CD14-positive monocyte (primary cell): ENCODE results near the gene ZNF83. TPM values are rescaled to one million over a fixed set of nuclear protein-coding genes. Genes with fewer than 3 reads are reported as not detected.
"Not testable (repeated sequence)": the region's sequence is repeated elsewhere in the genome, so short reads cannot be mapped to it uniquely, and the experiment has no call there.

Source experiments
- DNase-seq, 3 donors: peaks; one replicate each; pipeline ENCODE4 v3.0.0-alpha.2; 2011 to 2022
- H2AFZ ChIP-seq: 2 replicates; pipeline ENCODE4 v1.6.0; 2012; ENCODE audit warnings: mild to moderate bottlenecking, low read depth, low read length, inconsistent platforms; ENCODE audit not compliant: insufficient read depth, poor library complexity, severe bottlenecking
- H3K27ac ChIP-seq, 2 donors: 1 replicate in 1 of 2; 2 replicates in 1 of 2; pipeline ENCODE4 v1.5.1; 2012 to 2013; ENCODE audit warnings: low read length in 2 of 2, control low read depth in 1 of 2, inconsistent platforms in 1 of 2, low read depth in 1 of 2, mild to moderate bottlenecking in 1 of 2
- H3K27me3 ChIP-seq, 2 donors: one replicate each; pipeline versions ENCODE4 v1.6.0 to v1.6.1; 2011 to 2013; ENCODE audit warnings: low read length in 2 of 2; ENCODE audit not compliant: control insufficient read depth in 2 of 2, insufficient read depth in 2 of 2
- H3K36me3 ChIP-seq, 2 donors: replicated peaks in 1 of 2; 1 replicate in 1 of 2; 2 replicates in 1 of 2; pipeline versions ENCODE4 v1.5.1 to v1.6.1; 2012 to 2013; ENCODE audit warnings: low read length in 2 of 2, control low read depth in 1 of 2, inconsistent platforms in 1 of 2, mild to moderate bottlenecking in 1 of 2; ENCODE audit not compliant: insufficient read depth in 2 of 2, control insufficient read depth in 1 of 2
- H3K4me1 ChIP-seq, 2 donors: 1 replicate in 1 of 2; 2 replicates in 1 of 2; pipeline versions ENCODE4 v1.5.1 to v1.6.1; 2012 to 2013; ENCODE audit warnings: low read length in 2 of 2, control low read depth in 1 of 2, inconsistent platforms in 1 of 2, mild to moderate bottlenecking in 1 of 2, moderate library complexity in 1 of 2; ENCODE audit not compliant: insufficient read depth in 2 of 2, control insufficient read depth in 1 of 2
- H3K4me2 ChIP-seq: replicated peaks from 2 replicates; pipeline ENCODE3; 2012; ENCODE audit warnings: low read length, moderate library complexity, mild to moderate bottlenecking; ENCODE audit not compliant: poor library complexity, severe bottlenecking; ENCODE audit errors: extremely low read depth
- H3K4me3 ChIP-seq, 3 experiments: fragments of 200-600 bp in 1 of 3; sonication (generic) in 1 of 3; replicated peaks in 1 of 3; 1 replicate in 2 of 3; 2 replicates in 1 of 3; pipeline ENCODE4 v1.5.1; 2011 to 2013; ENCODE audit warnings: low read length in 3 of 3, mild to moderate bottlenecking in 3 of 3, control low read depth in 2 of 3, low read depth in 2 of 3, inconsistent platforms in 1 of 3, moderate library complexity in 1 of 3
- H3K79me2 ChIP-seq: 2 replicates; pipeline ENCODE4 v1.6.0; 2012; ENCODE audit warnings: mild to moderate bottlenecking, control low read depth, inconsistent platforms, low read length, moderate library complexity; ENCODE audit not compliant: insufficient read depth
- H3K9ac ChIP-seq: 2 replicates; pipeline ENCODE4 v1.6.0; 2017; ENCODE audit warnings: low read length, mild to moderate bottlenecking; ENCODE audit not compliant: insufficient read depth, poor library complexity, severe bottlenecking
- H3K9me3 ChIP-seq, 2 donors: replicated peaks in 1 of 2; 1 replicate in 1 of 2; 2 replicates in 1 of 2; pipeline versions ENCODE4 v1.5.1 to v1.6.1; 2012 to 2013; ENCODE audit warnings: low read length in 2 of 2, control low read depth in 1 of 2; ENCODE audit not compliant: control insufficient read depth in 1 of 2, insufficient read depth in 1 of 2
- H4K20me1 ChIP-seq: 2 replicates; pipeline ENCODE4 v1.6.0; 2012; ENCODE audit warnings: mild to moderate bottlenecking, low read length, control low read depth, moderate library complexity; ENCODE audit not compliant: insufficient read depth
- H3K27ac Mint-ChIP-seq, 7 donors: one replicate each; pipeline ENCODE4 v1.8.0; 2020; ENCODE audit warnings: mild to moderate bottlenecking in 7 of 7, mixed read lengths in 7 of 7, moderate library complexity in 6 of 7, inconsistent platforms in 2 of 7
- H3K27me3 Mint-ChIP-seq, 3 donors: one replicate each; pipeline ENCODE4 v1.8.0; 2021 to 2022; ENCODE audit warnings: low read depth in 3 of 3, mild to moderate bottlenecking in 3 of 3, mixed read lengths in 3 of 3, moderate library complexity in 3 of 3, inconsistent platforms in 1 of 3
- H3K36me3 Mint-ChIP-seq, 2 donors: one replicate each; pipeline ENCODE4 v1.8.0; 2020; ENCODE audit warnings: mixed read lengths in 2 of 2, inconsistent platforms in 1 of 2, mild to moderate bottlenecking in 1 of 2
- H3K4me1 Mint-ChIP-seq: one replicate; pipeline ENCODE4 v1.8.0; 2020; ENCODE audit warnings: mild to moderate bottlenecking, mixed read lengths
- H3K4me3 Mint-ChIP-seq, 2 donors: one replicate each; pipeline ENCODE4 v1.8.0; 2020; ENCODE audit warnings: mild to moderate bottlenecking in 2 of 2, mixed read lengths in 2 of 2, moderate library complexity in 1 of 2
- H3K9me3 Mint-ChIP-seq, 7 donors: one replicate each; pipeline ENCODE4 v1.8.0; 2020 to 2022; ENCODE audit warnings: mixed read lengths in 7 of 7, mild to moderate bottlenecking in 6 of 7, moderate library complexity in 6 of 7, inconsistent platforms in 2 of 7
- CTCF ChIP-seq: fragments of 200-600 bp; IDR thresholded peaks from one replicate; pipeline ENCODE4 v1.8.0; 2022; ENCODE audit warnings: antibody characterized with exemption, mild to moderate bottlenecking
- WGBS: methylation state at CpG from one replicate; pipeline ENCODE4 v1.1.5; 2013; ENCODE audit warnings: missing lambda C conversion rate; ENCODE audit not compliant: insufficient coverage; 5-methylcytosine and 5-hydroxymethylcytosine counted together
- intact Hi-C, 2 donors: fragments of 100-400 bp; cut with micrococcal nuclease; formaldehyde crosslinking; loops; one replicate each; pipeline versions ENCODE4 v1.15.0 to v1.15.1; 2023
- polyA plus RNA-seq, 3 donors: library from polyadenylated mRNA; depleted of rRNA in 1 of 3; unstranded in 2 of 3; stranded (reverse) in 1 of 3; fragments of 300-500 nt in 2 of 3; fragments of >200 nt in 1 of 3; fragmentation: Illumina TruSeq in 2 of 3; gene quantifications; 1 replicate in 2 of 3; 2 replicates in 1 of 3; pipeline ENCODE4 v1.2.3, GENCODE V29; 2012 to 2021

Gene ZNF83
- polyA plus RNA-seq, 3 donors, result 2.4 to 47.1 (median 7.2) TPM

- TF ChIP-seq CTCF, result no peak
Observed at GRCh38 chr19:52599241-52599640, 38.9 kb downstream of the ZNF83 start.

DNA sequence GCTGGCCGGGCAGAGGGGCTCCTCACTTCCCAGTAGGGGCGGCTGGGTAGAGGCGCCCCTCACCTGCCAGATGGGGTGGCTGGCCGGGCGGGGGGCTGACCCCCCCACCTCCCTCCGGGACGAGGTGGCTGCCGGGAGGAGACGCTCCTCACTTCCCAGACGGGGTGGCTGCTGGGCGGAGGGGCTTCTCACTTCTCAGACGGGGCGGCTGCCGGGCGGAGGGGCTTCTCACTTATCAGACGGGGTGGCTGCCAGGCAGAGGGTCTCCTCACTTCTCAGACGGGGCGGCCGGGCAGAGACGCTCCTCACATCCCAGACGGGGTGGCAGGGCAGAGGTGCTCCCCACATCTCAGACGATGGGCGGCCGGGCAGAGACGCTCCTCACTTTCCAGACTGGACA is 44.7 kb downstream of the ZNF83 start:
- H3K4me2 ChIP-seq, H3K4me3 Mint-ChIP-seq, H3K4me1 Mint-ChIP-seq, H3K4me1 ChIP-seq, DNase-seq, H3K79me2 ChIP-seq, H2AFZ ChIP-seq, H3K27ac Mint-ChIP-seq, H3K27me3 Mint-ChIP-seq, H3K27me3 ChIP-seq, H3K9ac ChIP-seq, H3K4me3 ChIP-seq, intact Hi-C loops, H3K27ac ChIP-seq, H4K20me1 ChIP-seq: not testable (repeated sequence)
- H3K36me3 ChIP-seq, result peaks cover 11 to 60% of the 10 kb centered on the region in 2 donors
- no CpG with 5 or more reads among the region's 25 CpGs for WGBS
- H3K9me3 Mint-ChIP-seq, result peaks cover 44 to 92% (median 87%) of the 10 kb centered on the region in 7 donors
- H3K9me3 ChIP-seq, result peaks cover 63 to 80% of the 10 kb centered on the region in 2 donors
- peaks cover 48 to 64% of the 10 kb centered on the region in 2 donors for H3K36me3 Mint-ChIP-seq

More at GRCh38 chr19:52599241-52599640, 38.9 kb downstream of the ZNF83 start:
- no peak overlapping the region for H3K4me3 Mint-ChIP-seq
- H3K27me3 Mint-ChIP-seq, result peaks cover 0 to 2% (median 2%) of the 10 kb centered on the region in 3 donors
- Histone ChIP-seq H3K27ac (no peak overlapping the region), H3K9ac (no peak overlapping the region), H3K36me3 (peaks cover 3 to 26% of the 10 kb centered on the region in 2 donors), H3K27me3 (no peaks in the 10 kb centered on the region), H3K4me2 (no peak overlapping the region), H3K79me2 (peaks cover 16% of the 10 kb centered on the region), H4K20me1 (no peaks in the 10 kb centered on the region), H2AFZ (no peak overlapping the region), H3K4me3 (no peak overlapping the region), H3K9me3 (peaks cover 41 to 66% of the 10 kb centered on the region in 2 donors), H3K4me1 (peaks cover 14 to 19% of the 10 kb centered on the region in 2 donors)
- H3K36me3 Mint-ChIP-seq, result peaks cover 21 to 38% of the 10 kb centered on the region in 2 donors
- WGBS, result 100% methylated on average over 2 of the region's 3 CpGs
- peaks cover 27% of the 10 kb centered on the region for H3K4me1 Mint-ChIP-seq
- peaks cover 39 to 74% (median 67%) of the 10 kb centered on the region in 7 donors for H3K9me3 Mint-ChIP-seq
- H3K27ac Mint-ChIP-seq, result no peak overlapping the region
- intact Hi-C loops, result no loop called here
- no peak for DNase-seq
